Lower lobe of right lung (tissue), 2 donors: ENCODE results near the gene FRMD4A. TPM values are rescaled to one million over a fixed set of nuclear protein-coding genes. Genes with fewer than 3 reads are reported as not detected.
A peak's percentile ranks its signal among the peaks of the same experiment; 100 is the strongest.

Source experiments
- ATAC-seq, 2 donors: fragments of 200-7000 bp; cut with Tn5 transposase; one replicate each; pipeline ENCODE4 v1.9.1; 2020 to 2022; ENCODE audit warnings: mild to moderate bottlenecking in 2 of 2, moderate library complexity in 2 of 2
- DNase-seq: peaks from one replicate; pipeline ENCODE4 v3.0.0-alpha.2; 2020
- H3K27ac ChIP-seq: fragments of 200-600 bp; one replicate; pipeline ENCODE4 v1.8.0; 2022
- H3K27me3 ChIP-seq: fragments of 200-600 bp; one replicate; pipeline ENCODE4 v1.8.0; 2022; ENCODE audit warnings: low read depth
- H3K36me3 ChIP-seq: fragments of 200-600 bp; one replicate; pipeline ENCODE4 v1.8.0; 2022; ENCODE audit warnings: mild to moderate bottlenecking
- H3K4me1 ChIP-seq: fragments of 200-600 bp; one replicate; pipeline ENCODE4 v1.8.0; 2022
- H3K4me3 ChIP-seq: fragments of 200-600 bp; one replicate; pipeline ENCODE4 v1.8.0; 2022; ENCODE audit warnings: mild to moderate bottlenecking
- H3K9me3 ChIP-seq: fragments of 200-600 bp; one replicate; pipeline ENCODE4 v1.8.0; 2022
- intact Hi-C: fragments of 100-400 bp; cut with DNase I; formaldehyde crosslinking; loops from one replicate; pipeline ENCODE4 v1.11.0; 2022
- total RNA-seq: library from RNA; stranded (reverse); fragmentation: NEBNext Ultra II Directional; extraction: Animal tissue kit (Norgen Biotek cat#: 25700); gene quantifications from one replicate; pipeline ENCODE4 v1.2.1, GENCODE V29; 2021
- TF ChIP-seq, protein P1 (sequence below): fragments of 200-600 bp; IDR thresholded peaks from one replicate; pipeline ENCODE4 v1.8.0; 2022; ENCODE audit warnings: antibody characterized with exemption, mild to moderate bottlenecking
- donor health status: DM: no; HTN: yes; CAD: no; lungs with severe emphysema.

FRMD4A gene
- total RNA-seq, 1 donor from 2014 or later = 64.8 TPM

DNA sequence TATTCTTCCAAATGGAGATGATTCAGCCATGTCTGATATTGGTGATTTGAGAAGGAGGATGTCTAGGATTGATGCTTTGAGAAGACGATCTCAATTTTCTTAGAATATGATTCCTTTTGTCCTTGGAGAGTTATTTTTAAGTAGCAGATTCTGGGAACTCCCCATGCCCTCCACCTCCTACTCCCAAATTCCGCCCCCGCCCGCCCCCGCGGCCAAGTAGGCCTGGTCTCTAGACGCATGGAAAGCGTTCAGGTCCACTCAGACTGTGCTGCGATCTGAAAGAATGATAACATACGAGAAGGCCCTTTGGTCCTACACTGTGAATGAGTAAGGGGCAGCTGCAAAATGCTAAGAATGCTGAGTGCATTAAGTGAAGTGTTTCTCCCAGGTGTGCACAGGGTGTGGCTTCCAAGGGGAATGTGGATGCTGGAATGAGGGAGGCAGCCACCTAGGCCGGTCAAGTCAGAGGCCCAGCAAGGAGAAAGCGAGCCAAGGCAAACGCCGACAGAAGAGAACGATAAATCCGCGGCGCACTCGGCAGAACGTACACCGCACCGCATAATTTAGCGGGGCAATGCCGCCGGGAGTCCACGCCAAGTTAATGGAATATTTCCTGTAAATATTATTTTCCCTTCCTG lies 601.7 kb downstream of the FRMD4A start:
- ATAC-seq = peak; percentile 92
- Histone ChIP-seq H3K4me3 (no peak overlapping the region), H3K9me3 (no peaks in the 10 kb centered on the region), H3K27me3 (no peaks in the 10 kb centered on the region), H3K4me1 (no peaks in the 10 kb centered on the region), H3K27ac (peak overlapping the region; percentile 64), H3K36me3 (peaks cover 13% of the 10 kb centered on the region)
- DNase-seq = peak; percentile 60
- TF ChIP-seq, protein P1, sequence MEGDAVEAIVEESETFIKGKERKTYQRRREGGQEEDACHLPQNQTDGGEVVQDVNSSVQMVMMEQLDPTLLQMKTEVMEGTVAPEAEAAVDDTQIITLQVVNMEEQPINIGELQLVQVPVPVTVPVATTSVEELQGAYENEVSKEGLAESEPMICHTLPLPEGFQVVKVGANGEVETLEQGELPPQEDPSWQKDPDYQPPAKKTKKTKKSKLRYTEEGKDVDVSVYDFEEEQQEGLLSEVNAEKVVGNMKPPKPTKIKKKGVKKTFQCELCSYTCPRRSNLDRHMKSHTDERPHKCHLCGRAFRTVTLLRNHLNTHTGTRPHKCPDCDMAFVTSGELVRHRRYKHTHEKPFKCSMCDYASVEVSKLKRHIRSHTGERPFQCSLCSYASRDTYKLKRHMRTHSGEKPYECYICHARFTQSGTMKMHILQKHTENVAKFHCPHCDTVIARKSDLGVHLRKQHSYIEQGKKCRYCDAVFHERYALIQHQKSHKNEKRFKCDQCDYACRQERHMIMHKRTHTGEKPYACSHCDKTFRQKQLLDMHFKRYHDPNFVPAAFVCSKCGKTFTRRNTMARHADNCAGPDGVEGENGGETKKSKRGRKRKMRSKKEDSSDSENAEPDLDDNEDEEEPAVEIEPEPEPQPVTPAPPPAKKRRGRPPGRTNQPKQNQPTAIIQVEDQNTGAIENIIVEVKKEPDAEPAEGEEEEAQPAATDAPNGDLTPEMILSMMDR = no peak
- intact Hi-C loops = no loop called here

DNA sequence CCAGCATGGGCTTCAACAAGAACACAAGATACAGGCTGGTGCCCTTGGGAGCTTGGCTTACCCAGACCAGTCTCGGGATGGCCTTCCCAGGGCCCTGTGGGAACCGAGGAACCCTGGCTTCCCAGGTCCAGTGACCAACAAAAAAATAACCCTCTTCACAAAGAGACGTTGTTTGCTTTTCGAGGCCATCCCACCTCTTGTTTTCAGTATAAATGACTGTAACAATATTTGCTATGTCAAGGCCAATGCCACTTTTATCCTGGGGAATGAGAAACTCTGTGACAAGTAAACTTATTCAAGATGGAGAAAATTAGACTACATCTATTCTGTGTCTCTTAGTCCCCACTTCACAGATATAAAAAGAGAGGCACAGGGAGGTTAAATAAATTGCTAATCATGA lies 605.1 kb downstream of the FRMD4A start:
- H3K4me3 ChIP-seq = no peak overlapping the region
- H3K27ac ChIP-seq = no peak overlapping the region
- intact Hi-C loops = no loop called here
- H3K9me3 ChIP-seq = no peaks in the 10 kb centered on the region
- TF ChIP-seq, protein P1 = no peak
- no peaks in the 10 kb centered on the region for H3K4me1 ChIP-seq
- ATAC-seq = no peak
- no peak for DNase-seq
- H3K36me3 ChIP-seq = no peaks in the 10 kb centered on the region
- no peaks in the 10 kb centered on the region for H3K27me3 ChIP-seq

GRCh38 chr10:13724484-13724883 lies 606.2 kb downstream of the FRMD4A start:
- DNase-seq (no peak), ATAC-seq (no peak)
- intact Hi-C loops = no loop called here
- Histone ChIP-seq H3K27me3 (no peaks in the 10 kb centered on the region), H3K27ac (no peak overlapping the region), H3K9me3 (no peaks in the 10 kb centered on the region), H3K4me3 (no peak overlapping the region), H3K36me3 (no peaks in the 10 kb centered on the region), H3K4me1 (peaks cover 10% of the 10 kb centered on the region)
- TF ChIP-seq, protein P1 = no peak

- intact Hi-C loops = no loop called here
Measured at GRCh38 chr10:13722747-13723653, 607.7 kb downstream of the FRMD4A start.

DNA sequence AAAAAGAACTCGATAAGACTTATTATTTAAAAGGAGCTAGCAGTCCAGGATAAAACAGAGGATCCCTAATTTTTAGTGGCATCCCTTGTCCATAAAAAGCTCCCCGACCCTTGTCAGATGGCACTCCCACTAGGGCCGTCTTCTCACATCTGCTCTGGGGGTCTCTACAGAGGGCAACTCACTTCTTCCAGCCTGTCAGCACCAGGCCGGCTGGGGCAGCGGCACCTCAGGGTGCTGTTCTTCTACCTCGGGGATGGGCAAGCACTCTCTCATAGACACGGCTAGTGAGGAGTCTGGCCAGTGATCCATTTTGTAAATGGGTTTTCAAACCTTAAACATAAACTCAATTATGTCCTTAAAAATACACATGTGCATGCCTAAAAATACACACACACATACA lies 609.2 kb downstream of the FRMD4A start:
- intact Hi-C loops = no loop called here

More at GRCh38 chr10:13722747-13723653, 607.7 kb downstream of the FRMD4A start:
- H3K27ac ChIP-seq = no peak overlapping the region
- H3K27me3 ChIP-seq = no peaks in the 10 kb centered on the region
- DNase-seq = no peak
- TF ChIP-seq, protein P1 = no peak
- no peak overlapping the region for H3K4me3 ChIP-seq
- no peak for ATAC-seq
- peaks cover 24% of the 10 kb centered on the region for H3K4me1 ChIP-seq
- H3K9me3 ChIP-seq = no peaks in the 10 kb centered on the region
- H3K36me3 ChIP-seq = no peaks in the 10 kb centered on the region

More for the DNA sequence above, 609.2 kb downstream of the FRMD4A start:
- Histone ChIP-seq H3K27ac (no peak overlapping the region), H3K36me3 (no peaks in the 10 kb centered on the region), H3K4me1 (peaks cover 36% of the 10 kb centered on the region), H3K9me3 (no peaks in the 10 kb centered on the region), H3K4me3 (no peak overlapping the region), H3K27me3 (no peaks in the 10 kb centered on the region)
- ATAC-seq (no peak), DNase-seq (no peak)
- TF ChIP-seq, protein P1 = no peak
